ENCODE data around the gene LDLRAD4. TPM values are rescaled to one million over a fixed set of nuclear protein-coding genes. Genes with fewer than 3 reads are reported as not detected.

The LDLRAD4 gene
- total and polyA plus RNA-seq, 12 donors = 3.9 to 64.5 (median 36.0) TPM

- Histone ChIP-seq H3K4me3 (no peak overlapping the region), H3K27me3 (no peaks in the 10 kb centered on the region), H3K4me1 (replicated peaks in 1 of 2) (peaks cover 0 to 22% of the 10 kb centered on the region in 2 donors), H3K36me3 (replicated peaks in 1 of 2) (no peaks in the 10 kb centered on the region), H3K27ac (peak overlapping the region in 1 of 5 donors; percentile 9), H3K9me3 (replicated peaks in 1 of 3) (no peaks in the 10 kb centered on the region)
- 56 to 73% (median 61%) methylated on average over 10 to 11 of the region's 11 CpGs for WGBS, 4 donors
- intact Hi-C loops (cut with DNase I) = no loop called here
- DNase-seq = peak in 1 of 7 donors; percentile 63
- TF ChIP-seq CTCF (IDR thresholded peaks at IDR 0.05) = no peak
- no peak for TF ChIP-seq POLR2A (IDR thresholded peaks at IDR 0.05)
Measured at GRCh38 chr18:13584825-13585224, 366.3 kb downstream of the LDLRAD4 start.

GRCh38 chr18:13585379-13586153 lies 367.0 kb downstream of the LDLRAD4 start:
- no peaks in the 10 kb centered on the region for H3K27me3 ChIP-seq
- no peak for DNase-seq
- H3K27ac ChIP-seq = peak overlapping the region in 1 of 5 donors; percentile 9
- H3K4me1 ChIP-seq (replicated peaks in 1 of 2) = peaks cover 0 to 18% of the 10 kb centered on the region in 2 donors
- TF ChIP-seq POLR2A (IDR thresholded peaks at IDR 0.05) (no peak), CTCF (IDR thresholded peaks at IDR 0.05) (no peak)
- no peak overlapping the region for H3K4me3 ChIP-seq
- no peaks in the 10 kb centered on the region for H3K9me3 ChIP-seq (replicated peaks in 1 of 3)
- intact Hi-C loops (cut with DNase I) = no loop called here
- 57 to 59% (median 58%) methylated on average over 4 of the region's 4 CpGs for WGBS, 4 donors
- H3K36me3 ChIP-seq (replicated peaks in 1 of 2) = no peaks in the 10 kb centered on the region

DNA sequence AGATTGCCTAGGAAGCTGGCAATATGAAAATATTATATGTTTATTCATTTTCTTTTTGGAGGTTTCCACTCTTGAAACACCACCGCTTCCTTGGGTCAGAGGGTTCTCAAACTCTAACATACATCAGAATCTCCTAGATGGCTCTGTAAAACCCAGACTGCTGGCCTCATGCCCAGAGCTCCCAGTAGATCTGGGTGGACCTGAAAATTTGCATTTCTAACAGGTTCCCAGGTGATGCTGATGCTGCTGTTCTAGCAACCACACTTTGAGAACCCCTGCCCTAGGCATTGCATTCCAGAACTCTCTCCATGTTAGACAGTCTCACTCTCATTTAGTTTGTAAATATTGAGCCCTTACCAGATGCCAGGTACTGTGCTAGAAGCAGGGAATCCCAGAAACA lies 368.4 kb downstream of the LDLRAD4 start:
- intact Hi-C loops (cut with DNase I) = no loop called here
- H3K4me1 ChIP-seq (replicated peaks in 1 of 2) = peaks cover 0 to 22% of the 10 kb centered on the region in 2 donors
- no peaks in the 10 kb centered on the region for H3K36me3 ChIP-seq (replicated peaks in 1 of 2)
- no peak for TF ChIP-seq CTCF (IDR thresholded peaks at IDR 0.05)
- no peak for TF ChIP-seq POLR2A (IDR thresholded peaks at IDR 0.05)
- no peaks in the 10 kb centered on the region for H3K27me3 ChIP-seq
- WGBS, 4 donors = 98 to 100% (median 100%) methylated on average over 1 of the region's 1 CpG
- H3K4me3 ChIP-seq = no peak overlapping the region
- no peak for DNase-seq
- no peaks in the 10 kb centered on the region for H3K9me3 ChIP-seq (replicated peaks in 1 of 3)
- no peak overlapping the region for H3K27ac ChIP-seq

GRCh38 chr18:13587477-13587876 lies 368.9 kb downstream of the LDLRAD4 start:
- no peak overlapping the region for H3K27ac ChIP-seq
- whole genome bisulfite sequencing, 4 donors = 95 to 100% (median 96%) methylated on average over 3 of the region's 3 CpGs
- no peaks in the 10 kb centered on the region for H3K27me3 ChIP-seq
- H3K4me3 ChIP-seq = no peak overlapping the region
- peaks cover 0 to 23% of the 10 kb centered on the region in 2 donors for H3K4me1 ChIP-seq (replicated peaks in 1 of 2)
- no peaks in the 10 kb centered on the region for H3K36me3 ChIP-seq (replicated peaks in 1 of 2)
- H3K9me3 ChIP-seq (replicated peaks in 1 of 3) = no peaks in the 10 kb centered on the region
- DNase-seq = no peak
- intact Hi-C loops (cut with DNase I) = no loop called here
- no peak for TF ChIP-seq CTCF (IDR thresholded peaks at IDR 0.05)
- TF ChIP-seq POLR2A (IDR thresholded peaks at IDR 0.05) = no peak
